Measurements from ENCODE around the gene CHAF1B.

CHAF1B gene

GRCh38 chr21:36428761-36429432 is 43.7 kb downstream of the CHAF1B start:
- no peak for DNase-seq (ENCODE audit: low spot score)

GRCh38 chr21:36429947-36430546 is 44.9 kb downstream of the CHAF1B start:
- peak; percentile 86 for DNase-seq (ENCODE audit: low spot score)

GRCh38 chr21:36430841-36431240 is 45.6 kb downstream of the CHAF1B start:
- DNase-seq (ENCODE audit: low spot score): no peak

- no peak for DNase-seq (ENCODE audit: low spot score)
Observed at GRCh38 chr21:36431252-36431651, 46.1 kb downstream of the CHAF1B start.

GRCh38 chr21:36433059-36433709 is 48.0 kb downstream of the CHAF1B start:
- DNase-seq (ENCODE audit: low spot score): no peak

- no peak for DNase-seq (ENCODE audit: low spot score)
Observed at GRCh38 chr21:36434144-36434543, 49.0 kb downstream of the CHAF1B start.

GRCh38 chr21:36436829-36437744 is 51.9 kb downstream of the CHAF1B start:
- no peak for DNase-seq (ENCODE audit: low spot score)

- no peak for DNase-seq (ENCODE audit: low spot score)
Observed at GRCh38 chr21:36437745-36438128, 52.5 kb downstream of the CHAF1B start.

- DNase-seq (ENCODE audit: low spot score): no peak
Observed at GRCh38 chr21:36441715-36442114, 56.5 kb downstream of the CHAF1B start.

- no peak for DNase-seq (ENCODE audit: low spot score)
Observed at GRCh38 chr21:36446301-36446700, 61.1 kb downstream of the CHAF1B start.

GRCh38 chr21:36450511-36450910 is 65.3 kb downstream of the CHAF1B start:
- no peak for DNase-seq (ENCODE audit: low spot score)

- DNase-seq (ENCODE audit: low spot score): no peak
Observed at GRCh38 chr21:36451506-36451905, 66.3 kb downstream of the CHAF1B start.

GRCh38 chr21:36452281-36452825 is 67.2 kb downstream of the CHAF1B start:
- no peak for DNase-seq (ENCODE audit: low spot score)

- DNase-seq (ENCODE audit: low spot score): no peak
Observed at GRCh38 chr21:36454093-36454531, 68.9 kb downstream of the CHAF1B start.

GRCh38 chr21:36454706-36455105 is 69.5 kb downstream of the CHAF1B start:
- DNase-seq (ENCODE audit: low spot score): no peak

GRCh38 chr21:36456729-36457414 is 71.7 kb downstream of the CHAF1B start:
- no peak for DNase-seq (ENCODE audit: low spot score)

GRCh38 chr21:36459098-36459497 is 73.9 kb downstream of the CHAF1B start:
- DNase-seq (ENCODE audit: low spot score): no peak

- DNase-seq (ENCODE audit: low spot score): no peak
Observed at GRCh38 chr21:36460866-36461265, 75.7 kb downstream of the CHAF1B start.

GRCh38 chr21:36461277-36461917 is 76.2 kb downstream of the CHAF1B start:
- no peak for DNase-seq (ENCODE audit: low spot score)

GRCh38 chr21:36461918-36462486 is 76.8 kb downstream of the CHAF1B start:
- DNase-seq (ENCODE audit: low spot score): no peak

GRCh38 chr21:36463204-36463603 is 78.0 kb downstream of the CHAF1B start:
- DNase-seq (ENCODE audit: low spot score): no peak
